Lower leg skin (tissue), 4 donors: ENCODE measurements around the gene CHD8. TPM values are rescaled to one million over a fixed set of nuclear protein-coding genes. Genes with fewer than 3 reads are reported as not detected.
"Not testable (repeated sequence)": the region's sequence is repeated elsewhere in the genome, so short reads cannot be mapped to it uniquely, and the experiment has no call there.

Source experiments
- DNase-seq, 2 donors: peaks; one replicate each; pipeline ENCODE4 v3.0.0-alpha.2; 2019; ENCODE audit warnings: low spot score in 2 of 2
- H3K4me3 ChIP-seq: fragments of 200-600 bp; sonication (generic); 2 replicates; pipeline ENCODE4 v1.5.1; 2017; ENCODE audit warnings: mild to moderate bottlenecking, low read depth; ENCODE audit not compliant: poor library complexity, severe bottlenecking
- POLR2A ChIP-seq, 2 donors: fragments of 450-650 bp; IDR thresholded peaks; one replicate each; pipeline ENCODE4 v1.6.1; 2016 to 2017; ENCODE audit warnings: antibody characterized with exemption in 2 of 2, mild to moderate bottlenecking in 1 of 2, moderate library complexity in 1 of 2
- WGBS, 2 donors: methylation state at CpG; one replicate each; pipeline ENCODE4 v1.1.5; 2018; 5-methylcytosine and 5-hydroxymethylcytosine counted together
- intact Hi-C: fragments of 100-400 bp; cut with DNase I; formaldehyde crosslinking; loops from one replicate; pipeline ENCODE4 v1.15.0; 2023; ENCODE audit warnings: low total_unique reads
- total RNA-seq, 4 donors: library from RNA; depleted of rRNA; stranded (reverse); fragments of >200 nt; gene quantifications; one replicate each; pipeline ENCODE4 v1.1.0, GENCODE V29; 2016
- TF ChIP-seq, protein P1 (sequence below), 3 donors: fragments of 450-650 bp; IDR thresholded peaks; one replicate each; pipeline ENCODE4 v1.5.1; 2016; ENCODE audit warnings: antibody characterized with exemption in 3 of 3, mild to moderate bottlenecking in 3 of 3, moderate library complexity in 2 of 3

Gene CHD8
- total RNA-seq, 4 donors from 2014 or later, result 78.4 to 98.6 (median 97.0) TPM

DNA sequence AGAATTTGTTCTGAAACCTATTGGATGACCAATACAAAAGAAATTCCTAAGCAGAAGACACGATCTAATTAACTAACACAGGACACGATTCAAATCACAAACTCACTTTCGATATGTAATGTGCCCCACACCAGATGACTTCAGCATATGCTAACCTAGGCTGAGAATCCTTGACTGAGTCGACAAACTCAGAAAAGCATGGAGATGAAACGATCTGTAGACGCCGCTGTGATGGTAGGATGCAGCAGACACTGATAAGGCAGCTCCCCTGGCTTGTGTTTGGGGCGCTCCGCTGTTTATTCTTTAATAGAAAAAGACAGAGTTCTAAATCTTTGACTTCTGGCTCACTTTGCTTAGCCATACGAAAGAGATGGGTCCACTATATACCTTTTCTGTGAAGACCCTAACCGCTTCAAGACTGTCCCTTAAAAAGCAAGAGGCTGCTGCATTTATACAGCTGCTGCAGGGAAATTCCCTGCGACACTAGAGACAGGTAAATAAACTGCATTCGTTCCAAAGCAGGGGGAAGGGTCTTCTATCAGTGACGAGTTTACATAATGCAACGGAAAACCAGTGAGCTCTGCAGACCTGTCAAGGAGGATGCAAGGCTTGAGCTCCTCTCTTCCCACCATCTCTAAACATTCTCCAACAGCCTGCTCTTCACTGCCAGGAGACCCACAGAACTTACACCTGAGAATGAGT is 929 bp downstream of the CHD8 start:
- H3K4me3 ChIP-seq, result peak overlapping the region; percentile 73
- 17 to 21% methylated on average over 15 of the region's 15 CpGs for WGBS, 2 donors
- no peak for TF ChIP-seq POLR2A (IDR thresholded peaks at IDR 0.05)
- TF ChIP-seq, protein P1, sequence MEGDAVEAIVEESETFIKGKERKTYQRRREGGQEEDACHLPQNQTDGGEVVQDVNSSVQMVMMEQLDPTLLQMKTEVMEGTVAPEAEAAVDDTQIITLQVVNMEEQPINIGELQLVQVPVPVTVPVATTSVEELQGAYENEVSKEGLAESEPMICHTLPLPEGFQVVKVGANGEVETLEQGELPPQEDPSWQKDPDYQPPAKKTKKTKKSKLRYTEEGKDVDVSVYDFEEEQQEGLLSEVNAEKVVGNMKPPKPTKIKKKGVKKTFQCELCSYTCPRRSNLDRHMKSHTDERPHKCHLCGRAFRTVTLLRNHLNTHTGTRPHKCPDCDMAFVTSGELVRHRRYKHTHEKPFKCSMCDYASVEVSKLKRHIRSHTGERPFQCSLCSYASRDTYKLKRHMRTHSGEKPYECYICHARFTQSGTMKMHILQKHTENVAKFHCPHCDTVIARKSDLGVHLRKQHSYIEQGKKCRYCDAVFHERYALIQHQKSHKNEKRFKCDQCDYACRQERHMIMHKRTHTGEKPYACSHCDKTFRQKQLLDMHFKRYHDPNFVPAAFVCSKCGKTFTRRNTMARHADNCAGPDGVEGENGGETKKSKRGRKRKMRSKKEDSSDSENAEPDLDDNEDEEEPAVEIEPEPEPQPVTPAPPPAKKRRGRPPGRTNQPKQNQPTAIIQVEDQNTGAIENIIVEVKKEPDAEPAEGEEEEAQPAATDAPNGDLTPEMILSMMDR (IDR thresholded peaks at IDR 0.05), result no peak
- DNase-seq, result no peak
- intact Hi-C loops, result no loop called here

DNA sequence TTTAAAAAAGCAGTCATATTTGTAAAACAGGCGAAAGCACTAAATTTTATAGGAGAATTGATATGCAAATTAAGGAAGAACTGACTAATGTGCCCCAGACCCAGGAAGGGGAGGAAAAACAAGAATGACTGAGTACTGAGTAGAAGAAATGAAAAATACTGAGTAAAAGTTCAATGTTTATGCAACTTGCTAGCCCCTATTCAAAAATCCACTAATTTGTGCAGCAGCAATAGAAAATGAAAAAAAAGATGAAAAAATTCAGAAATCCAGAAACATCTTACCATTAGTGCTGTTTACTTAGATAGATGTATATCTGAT is 6.1 kb downstream of the CHD8 start:
- 77 to 86% methylated on average over 1 of the region's 1 CpG for WGBS, 2 donors
- no peak overlapping the region for H3K4me3 ChIP-seq
- intact Hi-C loops, result no loop called here
- no peak for TF ChIP-seq POLR2A (IDR thresholded peaks at IDR 0.05)
- TF ChIP-seq, protein P1 (IDR thresholded peaks at IDR 0.05), result no peak
- no peak for DNase-seq

DNA sequence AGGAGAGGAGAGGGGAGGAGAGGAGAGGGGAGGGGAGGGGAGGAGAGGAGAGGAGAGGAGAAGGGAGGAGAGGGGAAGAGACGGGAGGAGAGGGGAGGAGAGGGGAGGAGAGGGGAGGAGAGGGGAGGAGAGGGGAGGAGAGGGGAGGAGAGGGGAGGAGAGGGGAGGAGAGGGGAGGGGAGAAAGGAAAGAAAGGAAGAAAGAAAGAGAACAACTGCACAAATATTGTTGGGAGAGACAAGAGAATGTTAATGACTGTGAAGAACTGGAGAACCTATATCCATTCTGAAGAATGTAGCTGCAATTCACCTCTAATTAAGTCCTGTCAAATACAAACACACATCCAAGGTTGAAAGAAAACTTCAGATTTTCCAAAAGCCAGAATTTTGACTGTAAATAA is 13.3 kb downstream of the CHD8 start:
- intact Hi-C loops, DNase-seq, H3K4me3 ChIP-seq: not testable (repeated sequence)
- WGBS, 2 donors, result 0 to 67% methylated on average over 1 of the region's 1 CpG

DNA sequence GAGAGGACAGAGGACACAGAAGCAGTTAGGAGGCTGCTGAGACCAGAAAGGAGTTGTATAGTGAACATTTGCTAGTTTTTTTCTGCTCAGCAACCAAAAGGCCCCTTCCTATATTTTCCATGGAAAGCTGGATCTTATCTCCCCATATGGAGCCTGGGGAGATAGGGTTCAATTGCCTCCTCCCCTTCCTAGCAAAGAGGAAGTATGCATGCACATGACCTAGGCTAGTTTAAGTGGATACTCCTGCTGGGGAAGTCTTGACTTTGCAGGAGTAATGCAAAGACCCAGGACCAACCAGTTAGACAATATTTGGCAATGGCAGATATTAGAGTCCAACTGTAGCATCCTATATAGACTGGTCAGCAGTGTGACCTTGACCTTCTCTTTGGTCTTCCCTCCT is 15.1 kb downstream of the CHD8 start:
- intact Hi-C loops, result no loop called here
- TF ChIP-seq, protein P1 (IDR thresholded peaks at IDR 0.05), result no peak
- no peak overlapping the region for H3K4me3 ChIP-seq
- DNase-seq, result no peak

DNA sequence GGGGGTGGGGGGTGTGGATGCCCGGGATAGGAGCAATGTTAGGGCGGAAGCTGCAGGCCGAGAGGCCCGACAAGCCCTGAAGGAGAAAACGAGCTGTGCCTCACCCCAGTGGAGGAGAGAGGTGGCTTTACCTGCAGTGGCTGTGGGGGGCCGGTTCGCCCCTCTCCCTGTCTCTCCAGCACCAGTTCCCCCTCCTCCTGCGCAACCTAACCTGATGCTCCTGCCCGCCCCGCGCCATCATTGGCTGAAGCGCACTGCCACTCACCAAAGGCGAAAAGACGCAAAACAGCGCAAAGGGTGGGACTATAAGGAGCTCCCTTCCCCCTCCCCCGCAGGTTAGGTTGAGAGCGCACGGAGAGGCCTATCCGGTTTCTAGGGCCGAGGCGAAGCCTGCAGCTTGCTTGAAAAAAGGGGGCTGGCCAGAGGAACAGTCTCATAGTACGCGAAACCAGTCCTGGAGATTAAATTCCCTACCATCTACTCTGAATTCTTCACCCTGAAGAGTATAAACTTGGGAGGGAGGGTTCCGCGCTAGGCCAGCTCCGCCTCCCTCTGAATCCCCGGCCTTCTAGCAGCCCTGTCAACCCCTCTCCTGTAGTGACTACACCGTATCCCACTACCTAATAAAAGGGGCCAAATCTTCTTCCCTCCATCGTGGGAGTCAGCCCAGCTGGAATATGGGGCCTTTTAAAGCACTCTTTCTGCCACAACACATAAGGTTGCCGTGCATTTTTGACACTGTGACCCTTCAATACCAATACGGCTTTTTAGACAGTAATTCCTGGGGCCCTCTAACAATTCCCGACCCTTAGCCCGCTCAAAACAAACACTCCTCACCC is 18.6 kb downstream of the CHD8 start:
- H3K4me3 ChIP-seq, result peak overlapping the region; percentile 61
- DNase-seq, result peak; percentile 99
- TF ChIP-seq, protein P1 (IDR thresholded peaks at IDR 0.05), result no peak
- no peak for TF ChIP-seq POLR2A (IDR thresholded peaks at IDR 0.05)
- 5% methylated on average over 27 to 33 of the region's 33 CpGs for WGBS, 2 donors
- intact Hi-C loops, result no loop called here

DNA sequence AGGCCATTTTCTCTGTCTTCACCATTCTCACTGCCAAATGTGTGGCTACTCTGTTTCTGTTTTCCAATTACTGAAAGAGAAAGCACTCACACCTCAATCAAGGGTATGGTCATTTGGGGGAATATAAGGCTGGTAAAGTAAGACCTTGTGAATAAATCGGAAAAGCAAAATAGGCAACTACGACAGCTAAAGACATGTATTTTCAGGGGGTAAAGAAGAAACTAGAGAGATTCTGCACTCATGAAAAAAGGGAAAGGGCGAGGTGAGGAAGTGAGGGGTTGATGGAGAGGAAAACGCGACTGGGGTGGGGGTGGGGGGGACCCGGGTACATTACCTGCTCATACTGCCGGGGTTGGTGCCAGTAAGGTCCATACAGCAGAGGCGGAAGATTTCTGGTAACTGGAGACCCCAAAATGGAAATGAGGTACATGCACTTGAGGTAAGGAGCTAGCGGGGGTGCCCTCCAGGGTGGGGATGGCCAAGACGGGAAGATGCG is 19.3 kb downstream of the CHD8 start:
- intact Hi-C loops, result no loop called here
- WGBS, 2 donors, result 1 to 3% methylated on average over 11 of the region's 11 CpGs
- TF ChIP-seq POLR2A (IDR thresholded peaks at IDR 0.05), result no peak
- TF ChIP-seq, protein P1 (IDR thresholded peaks at IDR 0.05), result no peak
- H3K4me3 ChIP-seq, result peak overlapping the region; percentile 61
- peak in 1 of 2 donors; percentile 31 for DNase-seq
